NCI-H345 treated with DMSO at 0.1 percent for 48 hours (cell line): ENCODE results near the gene CLIC1.
"Not testable (repeated sequence)": the region's sequence is repeated elsewhere in the genome, so short reads cannot be mapped to it uniquely, and the experiment has no call there.

Source experiments
- DNase-seq: peaks from one replicate; lab custom pipeline; 2025; ENCODE audit not compliant: unreplicated experiment; lab: John Stamatoyannopoulos, UW

CLIC1 gene

GRCh38 chr6:31723980-31724691 is 12.2 kb downstream of the CLIC1 start:
- no peak for DNase-seq

- no peak for DNase-seq
Observed at GRCh38 chr6:31723245-31723979, 12.9 kb downstream of the CLIC1 start, which contains the start of gene MPIG6B. TSS of gene MPIG6B (plus strand) at chr6:31723373. CDS start at chr6:31723384, 11 bp downstream.

- DNase-seq: no peak
Observed at GRCh38 chr6:31722173-31722572, 14.2 kb downstream of the CLIC1 start.

- no peak for DNase-seq
Observed at GRCh38 chr6:31721351-31722020, 14.8 kb downstream of the CLIC1 start, which contains the start of gene LY6G6C. TSS of gene LY6G6C (minus strand) at chr6:31721746. CDS start at chr6:31721679, 67 bp downstream.

- DNase-seq: no peak
Observed at GRCh38 chr6:31720196-31720770, 16.0 kb downstream of the CLIC1 start.

GRCh38 chr6:31719001-31719400 is 17.3 kb downstream of the CLIC1 start:
- no peak for DNase-seq

- peak; percentile 13 for DNase-seq
Observed at GRCh38 chr6:31718265-31718664, 18.1 kb downstream of the CLIC1 start.

GRCh38 chr6:31717499-31718222 is 18.7 kb downstream of the CLIC1 start:
- DNase-seq: no peak

GRCh38 chr6:31715022-31715958 is 21.0 kb downstream of the CLIC1 start, which contains the start of gene LY6G6D:
TSS of gene LY6G6D (plus strand) at chr6:31715348. CDS start at chr6:31715356, 8 bp downstream.
- no peak for DNase-seq

- DNase-seq: no peak
Observed at GRCh38 chr6:31713991-31714684, 22.2 kb downstream of the CLIC1 start.

GRCh38 chr6:31713465-31713864 is 22.9 kb downstream of the CLIC1 start:
- no peak for DNase-seq

- DNase-seq: no peak
Observed at GRCh38 chr6:31712296-31712695, 24.0 kb downstream of the CLIC1 start.

- DNase-seq: no peak
Observed at GRCh38 chr6:31711233-31711632, 25.1 kb downstream of the CLIC1 start.

- no peak for DNase-seq
Observed at GRCh38 chr6:31710523-31711219, 25.7 kb downstream of the CLIC1 start.

- DNase-seq: not testable (repeated sequence)
Observed at GRCh38 chr6:31709157-31709556, 27.2 kb downstream of the CLIC1 start.

- DNase-seq: no peak
Observed at GRCh38 chr6:31708224-31708623, 28.1 kb downstream of the CLIC1 start.

GRCh38 chr6:31707701-31708100 is 28.6 kb downstream of the CLIC1 start:
- no peak for DNase-seq

- DNase-seq: no peak
Observed at GRCh38 chr6:31706599-31706998, 29.7 kb downstream of the CLIC1 start, which contains the start of gene LY6G6F. TSS of gene LY6G6F (plus strand) at chr6:31706866. CDS start at chr6:31706907, 41 bp downstream.
